Activated T-helper 1 cell treated with Interleukin-2 at 50 U/mL for 16 hours (primary cell): ENCODE data around the gene BOLA3.
"Not testable (repeated sequence)": the region's sequence is repeated elsewhere in the genome, so short reads cannot be mapped to it uniquely, and the experiment has no call there.

ENCODE experiments used
- DNase-seq: peaks from one replicate; pipeline ENCODE4 v3.0.0-alpha.2; 2020; ENCODE audit warnings: low read depth

The BOLA3 gene, protein sequence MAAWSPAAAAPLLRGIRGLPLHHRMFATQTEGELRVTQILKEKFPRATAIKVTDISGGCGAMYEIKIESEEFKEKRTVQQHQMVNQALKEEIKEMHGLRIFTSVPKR

DNA sequence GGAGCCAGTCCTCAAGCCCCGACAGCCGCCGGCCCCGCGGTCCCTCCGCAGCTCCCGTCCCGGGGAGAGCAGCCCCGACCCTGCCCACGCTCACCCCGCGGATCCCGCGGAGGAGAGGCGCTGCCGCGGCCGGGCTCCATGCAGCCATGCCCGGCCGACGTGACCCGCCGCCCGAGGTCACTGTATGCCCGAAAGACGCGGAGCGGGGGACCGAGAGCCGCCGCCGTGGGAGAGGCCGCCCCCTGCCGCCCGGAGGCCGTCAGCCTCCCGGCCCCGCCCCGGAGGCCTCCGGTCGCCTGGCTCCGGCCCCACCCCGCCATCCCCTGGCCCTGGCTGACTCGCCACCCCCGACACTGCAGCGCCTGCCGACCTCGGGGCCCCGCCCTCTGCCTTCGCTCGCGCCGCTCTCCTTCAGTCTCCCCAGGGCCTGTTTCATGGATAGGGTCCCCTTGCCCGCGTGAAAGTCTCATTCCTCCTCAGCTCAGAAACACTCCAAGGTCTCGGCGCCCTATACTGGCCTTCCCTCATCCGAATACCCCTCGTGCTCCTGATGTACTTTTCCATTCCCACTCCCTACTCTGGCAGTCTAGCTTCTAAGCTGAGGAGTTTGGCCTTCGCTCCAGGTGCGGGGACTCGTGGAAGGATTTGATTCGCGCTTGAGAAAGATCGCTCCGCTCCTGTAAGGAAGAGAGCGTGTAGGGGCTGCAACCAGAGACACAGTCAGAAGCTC, at the start of gene BOLA3:
BOLA3 (minus strand) TSS at position 186 of the 730 bp plus-strand sequence; CDS start at position 148, 38 bp downstream.
- DNase-seq, result peak; percentile 75

DNA sequence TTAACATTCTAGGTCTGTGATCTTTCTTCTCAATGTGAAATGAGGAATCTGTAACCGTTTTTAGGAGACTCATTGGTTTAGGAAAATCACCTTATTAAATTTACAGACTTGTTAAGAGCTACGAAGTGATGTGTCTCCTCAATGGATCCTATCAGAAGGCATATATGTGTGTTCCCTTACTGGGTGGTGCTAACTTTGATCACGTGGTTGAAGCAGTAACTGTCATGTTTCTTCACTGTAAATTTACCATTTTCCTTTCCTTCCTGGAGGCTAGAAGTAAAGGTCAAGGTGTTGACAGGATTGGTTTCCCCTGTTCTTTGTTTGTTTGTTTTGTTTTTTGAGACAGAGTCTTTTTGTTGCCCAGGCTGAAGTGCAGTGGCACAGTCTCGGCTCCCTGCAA, 49.3 kb upstream of the BOLA3 start:
- DNase-seq, result no peak

DNA sequence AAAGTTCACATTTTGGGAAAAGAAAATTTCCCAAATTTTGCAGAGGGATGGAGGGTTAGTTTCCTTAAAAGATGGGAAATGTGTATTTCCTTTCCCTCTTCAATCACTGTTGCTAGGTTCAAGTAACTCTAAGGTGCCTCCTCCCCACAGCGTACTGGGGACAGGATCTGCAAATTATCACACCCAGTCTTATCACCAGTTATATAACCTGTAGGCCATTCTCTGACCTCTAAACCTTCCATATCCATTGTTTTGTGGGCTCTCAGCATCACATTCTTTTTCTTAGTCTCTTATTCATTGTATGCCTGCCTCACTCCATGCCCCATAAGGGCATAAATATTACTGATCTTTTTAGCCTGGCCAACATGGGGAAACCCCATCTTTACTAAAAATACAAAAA, 47.1 kb upstream of the BOLA3 start:
- DNase-seq, result no peak

DNA sequence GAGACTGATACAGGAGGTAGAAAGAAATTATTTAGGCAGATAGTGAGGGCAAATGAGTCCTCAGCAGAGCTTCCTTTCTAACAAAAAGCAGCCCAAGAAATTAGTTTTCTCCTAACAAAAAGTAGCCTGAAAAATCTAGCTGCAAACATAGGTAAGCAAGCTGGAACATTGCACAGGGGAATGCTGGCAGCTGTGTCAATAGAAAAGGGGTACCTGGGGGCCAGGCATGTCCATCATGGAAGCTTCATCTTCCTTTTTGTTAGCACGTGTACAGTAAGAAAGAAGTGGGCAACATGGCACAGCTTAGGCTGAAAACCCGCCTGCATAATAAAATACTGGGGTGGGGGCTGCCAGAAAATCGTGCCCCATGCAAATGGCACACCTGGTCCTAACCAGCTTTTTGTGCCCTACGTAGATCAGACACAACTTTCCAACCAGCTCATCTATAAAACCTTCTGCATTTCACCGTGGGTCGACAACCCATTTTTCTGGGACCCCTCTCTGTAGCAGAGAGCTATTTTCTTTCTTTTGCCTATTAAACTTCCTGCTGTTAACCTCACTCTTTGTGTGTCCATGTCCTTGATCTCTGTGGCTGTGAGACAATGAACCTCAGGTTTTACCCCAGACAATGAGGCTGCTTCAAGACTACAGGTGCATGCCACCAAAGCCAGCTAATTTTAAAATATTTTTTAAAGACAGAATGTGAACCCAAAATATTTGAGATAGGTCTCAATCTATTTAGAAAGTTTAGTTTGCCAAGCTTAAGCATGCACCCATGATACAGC, 44.1 kb upstream of the BOLA3 start:
- no peak for DNase-seq

DNA sequence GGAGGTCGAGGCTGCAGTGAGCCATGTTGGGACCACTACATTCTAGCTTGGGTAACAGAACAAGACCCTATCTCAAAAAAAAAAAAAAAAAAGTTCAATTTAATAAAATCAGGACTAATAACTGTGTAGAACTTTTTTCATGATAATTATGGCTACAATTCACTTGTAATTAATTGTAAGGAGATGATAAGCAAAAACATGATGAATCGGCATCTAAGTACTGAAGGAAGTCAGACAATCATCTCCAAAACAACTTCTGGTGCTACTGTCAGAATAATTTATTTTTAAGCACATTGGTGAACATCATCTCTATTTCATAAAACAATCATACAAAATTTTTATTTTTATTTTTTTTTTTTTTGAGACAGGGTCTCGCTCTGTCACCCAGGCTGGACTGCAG, 41.0 kb upstream of the BOLA3 start:
- no peak for DNase-seq

DNA sequence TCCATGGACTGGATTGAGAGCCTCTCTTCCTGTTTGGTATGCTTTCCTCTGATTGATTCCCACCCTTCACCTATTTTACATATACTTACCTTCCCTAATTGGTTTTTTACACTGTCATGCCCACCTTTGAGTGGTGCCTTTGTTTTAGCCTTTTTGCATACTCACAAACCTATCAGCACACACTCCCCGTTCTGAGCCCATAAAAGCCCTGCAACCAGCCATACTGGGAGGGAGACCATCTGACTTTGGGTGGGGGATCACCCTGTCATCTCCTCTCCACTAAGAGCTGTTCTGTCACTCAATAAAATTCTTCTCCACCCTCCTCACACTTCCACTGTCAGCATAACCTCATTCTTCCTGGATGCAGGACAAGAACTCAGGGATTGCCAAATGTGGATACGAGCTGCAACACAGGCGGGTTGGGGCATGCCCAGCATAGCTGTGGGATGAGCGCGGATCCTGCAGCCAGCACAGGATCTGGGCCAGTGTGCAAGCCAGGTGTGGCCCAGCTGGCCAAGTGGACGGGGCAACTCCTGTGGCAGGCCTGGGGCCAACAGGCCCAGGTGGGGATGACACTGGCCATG, 40.4 kb upstream of the BOLA3 start:
- no peak for DNase-seq

DNA sequence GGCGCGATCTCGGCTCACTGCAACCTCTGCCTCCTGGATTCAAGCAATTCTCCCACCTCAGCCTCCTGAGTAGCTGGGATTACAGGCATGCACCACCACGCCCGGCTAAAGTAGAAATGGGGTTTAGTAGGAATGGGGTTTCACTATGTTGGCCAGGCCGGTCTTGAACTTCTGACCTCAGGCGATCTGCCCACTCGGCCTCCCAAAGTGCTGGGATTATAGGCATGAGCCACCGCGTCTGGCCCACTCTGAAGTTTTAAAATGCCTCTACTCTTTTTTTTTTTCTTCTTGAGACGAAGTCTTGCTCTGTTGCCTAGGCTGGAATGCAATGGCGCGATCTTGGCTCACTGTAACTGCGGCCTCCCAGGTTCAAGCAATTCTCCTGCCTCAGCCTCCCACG, 39.0 kb upstream of the BOLA3 start:
- DNase-seq, result not testable (repeated sequence)

DNA sequence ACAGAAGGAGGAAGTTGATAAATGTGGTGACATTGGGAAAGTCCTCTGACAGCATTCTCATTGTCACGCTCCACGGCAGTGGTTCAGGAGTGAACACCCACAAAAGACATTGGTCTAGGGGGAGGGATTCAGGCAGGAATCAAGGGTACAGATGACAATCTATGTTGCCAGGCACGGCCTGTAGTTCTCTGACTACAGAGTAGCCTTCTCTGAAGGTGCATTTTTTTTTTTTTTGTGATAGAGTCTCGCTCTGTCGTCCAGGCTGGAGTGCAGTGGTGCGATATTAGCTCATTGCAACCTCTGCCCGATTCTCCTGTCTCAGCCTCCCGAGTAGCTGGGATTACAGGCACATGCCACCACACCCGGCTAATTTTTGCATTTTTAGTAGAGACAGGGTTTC, 38.3 kb upstream of the BOLA3 start:
- DNase-seq, result no peak

DNA sequence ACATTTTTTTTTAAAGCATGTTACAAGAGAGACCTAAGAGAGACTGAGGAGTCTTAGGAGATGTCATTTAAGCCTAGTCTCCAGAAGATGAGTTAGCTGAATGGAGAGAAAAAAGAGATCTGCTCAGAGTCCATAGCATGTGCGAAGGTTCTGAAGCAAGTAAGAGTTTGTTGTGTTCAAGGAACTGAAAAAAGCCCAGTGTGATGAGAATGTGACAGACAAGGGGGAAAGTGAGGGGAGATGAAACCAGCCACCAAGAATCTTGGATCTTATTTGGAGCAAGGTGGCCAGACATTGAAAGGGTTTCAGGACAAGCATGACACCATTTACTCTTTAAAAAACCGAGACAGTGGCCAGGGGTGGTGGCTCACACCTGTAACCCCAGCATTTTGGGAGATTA, 36.2 kb upstream of the BOLA3 start:
- no peak for DNase-seq

DNA sequence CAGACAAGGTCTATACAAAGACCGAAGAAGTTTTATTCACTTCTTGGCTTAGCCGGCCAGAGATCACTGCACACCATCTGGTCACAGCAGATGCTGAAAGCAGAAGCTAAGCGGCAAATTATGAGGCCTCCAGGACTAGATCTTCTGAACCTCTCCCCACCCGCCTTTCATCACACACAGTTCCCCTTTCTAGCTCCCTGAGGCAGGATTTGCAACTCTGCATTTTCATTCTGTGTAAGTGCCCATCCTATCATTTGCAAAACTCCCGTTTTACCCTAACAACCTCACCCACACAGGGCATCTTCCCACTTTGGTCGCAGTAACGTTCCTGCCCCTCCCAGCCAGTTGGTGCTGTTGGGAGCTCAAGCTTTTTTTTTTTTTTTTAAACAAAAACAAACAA, 34.0 kb upstream of the BOLA3 start:
- no peak for DNase-seq

DNA sequence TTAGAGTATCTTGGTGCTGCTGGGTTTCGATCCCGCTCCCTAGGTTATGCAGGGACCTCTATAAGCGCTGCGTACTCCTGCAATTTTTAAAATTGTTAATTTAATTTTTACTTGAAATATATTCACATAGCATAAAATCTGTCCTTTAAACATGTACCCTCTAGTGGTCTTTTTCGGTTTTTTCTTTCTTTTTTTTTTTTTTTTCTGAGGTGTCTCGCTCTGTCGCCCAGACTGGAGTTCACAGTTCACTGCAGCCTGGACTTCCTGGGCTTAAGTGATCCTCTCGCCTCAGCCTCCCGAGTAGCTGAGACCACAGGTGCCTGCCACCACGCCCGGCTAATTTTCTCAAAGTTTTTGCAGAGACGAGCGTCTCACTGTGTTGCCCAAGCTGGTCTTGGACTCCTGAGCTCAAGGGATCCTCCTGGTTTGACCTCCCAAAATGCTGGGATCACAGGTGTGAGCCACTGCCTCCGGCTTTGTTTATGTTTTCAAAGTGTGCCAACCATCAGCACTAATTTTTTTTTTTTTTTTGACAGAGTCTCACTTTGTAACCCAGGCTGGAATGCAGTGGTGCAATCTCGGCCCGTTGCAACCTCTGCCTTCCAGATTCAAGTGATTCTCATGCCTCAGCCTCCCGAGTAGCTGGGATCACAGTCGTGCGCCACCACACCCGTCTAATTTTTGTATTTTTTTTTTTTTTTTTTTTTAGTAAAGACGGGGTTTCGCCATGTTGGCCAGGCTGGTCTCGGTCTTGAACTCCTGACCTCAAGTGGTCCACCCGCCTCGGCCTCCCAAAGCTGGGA, 31.6 kb upstream of the BOLA3 start:
- no peak for DNase-seq

DNA sequence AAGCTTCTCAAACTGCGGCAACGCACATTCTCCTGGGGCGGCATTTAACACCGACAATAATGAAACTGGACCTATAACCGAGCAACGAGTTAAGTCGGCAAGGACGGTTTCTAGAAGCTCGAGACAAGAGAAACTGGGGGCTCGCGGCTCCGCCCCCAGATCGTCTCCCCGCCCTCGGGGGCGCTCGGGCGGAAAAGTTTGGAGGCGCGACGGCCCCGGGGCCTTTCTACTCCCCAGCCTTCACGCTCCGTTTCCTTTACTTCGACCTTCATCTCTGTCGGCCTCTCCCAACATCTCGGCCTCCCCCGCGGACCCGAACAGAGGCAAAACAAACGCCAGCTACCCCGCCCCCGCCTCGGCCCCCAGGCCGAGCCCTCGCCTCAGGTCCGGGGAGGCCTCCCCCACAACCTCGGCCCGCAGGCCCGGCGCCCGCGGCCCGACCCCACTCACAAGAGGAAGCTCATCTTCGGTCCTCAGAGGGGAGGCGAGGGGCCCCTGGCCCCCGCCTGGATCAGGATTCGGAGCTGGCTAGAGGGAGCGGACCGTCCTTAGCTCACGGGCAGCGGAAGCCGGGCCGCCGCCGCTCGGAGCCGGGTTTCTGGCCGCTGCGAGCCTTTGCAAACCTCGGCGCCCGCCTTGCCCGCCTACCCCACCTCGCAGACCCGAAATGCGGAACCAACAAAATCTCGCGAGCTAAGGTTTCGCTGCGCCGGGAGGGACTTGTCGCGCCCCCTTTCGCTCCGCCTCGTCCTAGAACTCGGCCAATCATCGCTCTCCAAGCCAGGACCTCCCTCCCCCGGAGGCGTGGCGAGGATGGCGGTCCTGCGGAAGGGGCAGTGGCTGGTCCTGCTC, 30.7 kb upstream of the BOLA3 start, which contains the start of gene MOB1A:
MOB1A (minus strand) TSS at position 669 of the 852 bp plus-strand sequence; CDS start at position 464, 205 bp downstream.
- DNase-seq, result peak; percentile 96

DNA sequence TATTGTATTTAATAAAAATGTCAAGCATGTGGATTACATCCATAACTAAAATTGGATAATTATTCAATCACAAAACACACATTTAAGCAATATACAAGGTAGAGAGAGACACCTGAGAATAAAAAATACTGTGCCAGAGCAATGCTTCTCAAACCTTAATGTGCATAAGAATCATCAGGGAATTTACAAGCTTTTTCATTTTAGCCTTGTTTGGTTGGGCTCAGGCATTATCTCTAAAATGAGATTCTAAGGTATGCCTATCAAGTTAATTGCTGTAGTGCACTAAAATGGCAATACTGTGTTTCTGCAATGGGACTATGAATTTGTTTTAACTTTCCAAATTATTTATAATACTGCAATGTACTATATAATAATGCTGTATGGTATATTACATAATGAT, 30.0 kb upstream of the BOLA3 start:
- DNase-seq, result no peak

DNA sequence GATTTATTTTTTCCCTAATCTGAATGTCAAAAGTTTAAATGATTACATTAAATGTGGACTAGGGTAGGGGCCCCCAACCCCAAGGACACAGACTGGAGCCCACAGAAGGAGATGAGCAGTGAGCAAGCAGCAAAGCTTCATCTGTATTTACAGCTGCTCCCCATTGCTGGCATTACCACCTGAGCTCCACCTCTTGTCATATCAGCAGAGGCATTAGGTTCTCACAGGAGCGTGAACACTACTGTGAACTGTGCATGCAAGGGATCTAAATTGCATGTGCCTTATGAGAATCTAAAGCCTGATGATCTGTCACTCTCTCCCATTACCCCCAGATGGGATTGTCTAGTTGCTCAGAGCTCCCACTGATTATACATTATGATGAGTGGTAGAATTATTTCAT, 27.2 kb upstream of the BOLA3 start:
- DNase-seq, result no peak

DNA sequence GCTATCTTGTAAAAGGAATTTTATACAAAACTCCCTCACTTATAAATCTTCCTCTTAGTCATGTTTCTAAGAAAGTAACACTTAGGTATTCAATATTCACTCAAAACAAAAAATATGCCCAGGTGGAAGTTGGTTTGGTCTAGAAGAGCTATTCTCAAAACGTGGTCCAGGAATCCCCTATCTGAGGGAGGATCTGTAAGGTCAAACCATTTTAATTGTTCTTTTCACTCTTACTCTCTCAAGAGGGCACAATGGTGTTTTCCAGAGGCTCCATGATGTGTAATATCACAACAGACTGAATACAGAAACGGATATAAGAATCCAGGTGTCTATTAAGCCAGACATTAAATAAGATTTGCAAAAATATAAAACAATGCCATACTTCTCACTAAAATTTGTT, 21.0 kb upstream of the BOLA3 start:
- no peak for DNase-seq

DNA sequence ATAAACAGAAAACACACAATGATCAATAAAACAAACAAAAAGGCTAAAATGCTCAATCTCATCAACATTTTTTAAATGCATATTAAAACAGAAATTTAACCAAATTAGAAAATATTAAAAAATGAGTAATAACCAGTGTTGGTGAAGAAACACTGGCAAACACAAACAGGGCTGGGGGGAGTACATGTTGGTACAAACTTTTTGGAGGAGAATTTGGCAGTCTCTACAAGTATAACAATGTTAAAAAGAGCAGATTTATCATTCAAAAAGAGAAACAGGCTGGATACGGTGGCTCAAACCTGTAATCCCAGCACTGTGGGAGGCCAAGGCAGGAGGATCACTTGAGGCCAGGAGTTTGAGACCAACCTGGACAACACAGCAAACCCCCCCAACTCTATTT, 17.0 kb upstream of the BOLA3 start:
- DNase-seq, result no peak

DNA sequence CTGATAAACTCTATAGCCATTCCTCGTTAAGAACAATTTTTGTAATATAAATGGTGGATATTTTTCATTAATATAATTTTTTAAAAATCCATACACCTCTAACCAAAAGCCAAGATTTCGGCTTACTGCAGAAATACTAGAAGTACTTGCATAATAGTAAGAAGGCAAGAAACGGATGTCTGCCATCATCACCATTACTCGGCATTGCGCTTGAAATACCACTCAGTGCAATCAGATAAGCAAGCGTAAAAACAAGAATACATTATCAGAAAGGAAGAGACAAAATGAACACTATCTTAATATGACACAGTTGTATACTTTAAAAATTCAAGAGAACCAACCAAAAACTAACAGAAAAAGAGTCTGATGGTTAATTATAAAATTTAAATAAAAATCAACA, 15.2 kb upstream of the BOLA3 start:
- DNase-seq, result no peak

DNA sequence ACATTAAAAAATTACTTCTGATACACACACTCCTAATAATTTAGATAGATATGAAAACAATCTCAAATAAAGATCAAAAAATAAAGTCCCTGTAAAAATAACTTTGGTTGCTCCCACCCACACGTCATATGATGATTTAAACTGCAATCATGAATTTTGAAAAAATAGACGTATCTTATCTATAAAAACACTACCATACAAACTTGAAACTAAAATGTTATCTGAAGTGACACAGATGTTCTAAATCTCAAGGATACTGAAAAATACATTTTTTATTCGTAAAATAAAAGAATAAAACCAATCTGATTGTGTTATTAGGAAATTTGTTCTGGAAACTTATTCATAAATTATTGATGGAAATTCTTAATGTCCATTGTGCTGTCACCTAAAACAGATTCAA, 8.1 kb upstream of the BOLA3 start:
- no peak for DNase-seq

DNA sequence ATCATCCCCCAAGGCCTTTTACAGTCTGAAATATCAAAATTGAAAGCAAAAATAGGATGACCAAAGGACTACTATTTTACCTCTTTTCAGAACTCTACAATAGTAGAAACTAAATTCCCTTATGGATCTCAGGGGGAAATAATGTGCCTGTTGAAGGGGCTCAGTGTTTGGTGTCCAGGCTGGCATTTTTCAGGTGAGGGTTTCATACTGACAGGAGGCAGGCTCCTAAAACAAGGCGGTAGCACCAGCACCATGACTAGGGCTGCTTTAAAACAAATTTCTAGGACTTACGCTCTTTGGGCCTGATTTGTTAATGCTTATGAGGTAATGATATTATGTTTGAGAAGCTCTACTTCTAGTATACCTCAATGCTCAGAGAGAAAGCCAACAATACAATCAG, 5.2 kb upstream of the BOLA3 start:
- DNase-seq, result no peak

DNA sequence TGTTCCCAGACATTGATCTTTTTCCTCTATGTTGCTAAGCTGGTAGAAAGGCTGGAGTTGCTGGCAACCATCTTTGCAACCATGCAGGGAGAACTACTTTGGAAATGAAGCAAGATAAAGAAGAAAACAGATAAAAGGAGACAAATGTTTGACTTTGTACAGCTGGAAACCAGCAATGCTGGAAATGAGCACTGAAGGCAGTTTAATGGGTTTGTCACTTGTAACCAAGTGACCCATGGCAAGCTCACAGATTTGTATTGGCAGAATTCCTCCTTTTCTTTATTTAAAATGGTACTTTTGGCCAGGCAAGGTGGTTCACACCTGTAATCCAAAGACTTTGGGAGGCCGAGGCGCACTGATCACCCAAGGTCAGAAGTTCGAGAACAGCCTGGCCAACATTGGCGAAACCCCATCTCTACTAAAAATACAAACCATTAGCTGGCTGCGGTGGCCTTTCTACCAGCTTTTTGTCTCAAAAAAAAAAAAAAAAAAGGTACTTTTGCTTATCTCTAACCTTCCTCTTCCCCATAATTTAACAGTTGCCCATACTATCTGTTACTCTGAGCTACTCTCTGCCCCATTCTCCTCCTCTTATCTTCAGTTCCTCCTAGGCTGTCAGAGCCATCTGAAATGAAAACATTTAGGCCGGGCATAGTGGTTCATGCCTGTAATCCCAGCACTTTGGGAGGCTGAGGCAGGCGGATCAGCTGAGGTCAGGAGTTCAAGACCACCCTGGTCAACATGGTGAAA, 2.0 kb upstream of the BOLA3 start:
- no peak for DNase-seq

DNA sequence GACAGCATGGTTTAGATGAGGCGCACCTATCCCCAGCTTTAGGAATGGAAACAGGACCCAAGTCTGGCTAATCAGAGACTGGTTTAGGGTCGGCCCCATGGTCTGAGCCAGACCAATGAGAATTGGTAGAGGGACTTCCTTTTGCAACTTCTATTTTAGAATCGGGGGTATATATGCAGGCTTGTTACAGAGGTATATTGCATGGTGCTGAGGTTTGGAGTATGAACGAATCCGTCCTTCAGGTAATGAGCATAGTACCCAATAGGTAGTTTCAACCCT, 1.5 kb upstream of the BOLA3 start:
- no peak for DNase-seq
